GM19240 (cell line): ENCODE data around the gene GLA.

Experiments used
- DNase-seq: peaks from one replicate; pipeline ENCODE4 v3.0.0; 2011; ENCODE audit warnings: low spot score; ENCODE audit not compliant: insufficient read length

The GLA gene

GRCh38 chrX:101357166-101357795 is 50.4 kb downstream of the GLA start:
- no peak for DNase-seq

- DNase-seq, result no peak
Observed at GRCh38 chrX:101349193-101349562, 58.5 kb downstream of the GLA start.

- peak; percentile 49 for DNase-seq
Observed at GRCh38 chrX:101348452-101349192, 59.1 kb downstream of the GLA start, which contains the start of gene TIMM8A. TIMM8A (minus strand) TSS chrX:101348742; CDS start chrX:101348664, 78 bp downstream.

DNA sequence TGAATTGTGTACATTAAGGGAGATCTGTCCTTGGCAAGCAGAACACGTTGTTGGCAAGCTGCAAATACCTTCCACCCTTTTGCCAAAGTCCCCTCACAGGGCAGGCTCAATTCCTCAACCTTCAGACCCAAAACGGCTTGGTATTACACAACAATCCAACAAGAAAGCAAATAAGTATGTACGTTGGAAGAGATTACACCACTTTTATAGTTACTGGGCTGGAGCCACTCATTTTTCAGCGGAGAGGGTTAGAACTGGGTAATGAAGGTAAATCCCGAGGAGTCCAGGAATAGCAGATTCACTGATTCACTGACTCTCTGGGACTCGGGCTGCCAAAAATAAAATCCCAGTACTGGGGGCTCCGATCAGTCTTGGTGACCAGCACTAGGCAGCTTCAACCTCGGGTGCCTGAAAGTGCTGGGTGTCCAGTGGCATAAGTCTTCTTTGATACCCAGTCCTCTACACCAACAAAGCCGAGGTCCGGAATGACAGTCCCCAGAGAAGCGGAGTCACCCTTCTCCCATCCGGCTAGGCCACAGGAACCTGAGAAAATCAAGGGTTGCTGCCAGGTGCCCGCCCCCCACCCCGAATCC is 59.8 kb downstream of the GLA start:
- no peak for DNase-seq
